KMS-11 (cell line): ENCODE measurements around the gene SLC22A2.

Source experiments
- H2AFZ ChIP-seq: fragments of 200-600 bp; sonication (generic); 2 replicates; pipeline ENCODE4 v1.6.1; 2016; ENCODE audit warnings: antibody characterized with exemption, mixed run types, low read depth
- H3K27ac ChIP-seq: fragments of 200-600 bp; sonication (generic); 2 replicates; pipeline ENCODE4 v1.6.1; 2016; ENCODE audit warnings: mild to moderate bottlenecking, mixed run types
- H3K27me3 ChIP-seq: fragments of 200-600 bp; sonication (generic); 2 replicates; pipeline ENCODE4 v1.6.1; 2017; ENCODE audit warnings: mild to moderate bottlenecking, low read depth, mixed run types, moderate library complexity; ENCODE audit not compliant: insufficient read depth
- H3K36me3 ChIP-seq: fragments of 200-600 bp; sonication (generic); 2 replicates; pipeline ENCODE4 v1.6.1; 2017; ENCODE audit warnings: mild to moderate bottlenecking, mixed run types; ENCODE audit not compliant: insufficient read depth
- H3K4me1 ChIP-seq: fragments of 200-600 bp; sonication (generic); 2 replicates; pipeline ENCODE4 v1.6.1; 2016; ENCODE audit warnings: mild to moderate bottlenecking, low read depth, mixed run types; ENCODE audit not compliant: poor library complexity, severe bottlenecking
- H3K4me2 ChIP-seq: fragments of 200-600 bp; sonication (generic); 2 replicates; pipeline ENCODE4 v1.7.0; 2016; ENCODE audit warnings: mild to moderate bottlenecking, mixed run types
- H3K4me3 ChIP-seq: fragments of 200-600 bp; sonication (generic); IDR thresholded peaks from 2 replicates; pipeline ENCODE4 v1.6.1; 2017; ENCODE audit warnings: low read depth, low read length, mixed read lengths; ENCODE audit not compliant: insufficient read depth
- H3K79me2 ChIP-seq: fragments of 200-600 bp; sonication (generic); 2 replicates; pipeline ENCODE4 v1.6.1; 2016; ENCODE audit warnings: low read depth, mixed run types; ENCODE audit not compliant: insufficient read depth
- H3K9ac ChIP-seq: fragments of 200-600 bp; sonication (generic); 2 replicates; pipeline ENCODE4 v1.6.1; 2016; ENCODE audit warnings: mild to moderate bottlenecking, mixed run types
- H4K20me1 ChIP-seq: fragments of 200-600 bp; sonication (generic); 2 replicates; pipeline ENCODE4 v1.6.1; 2016; ENCODE audit warnings: mild to moderate bottlenecking, mixed run types; ENCODE audit not compliant: insufficient read depth
- CTCF ChIP-seq: fragments of 200-600 bp; sonication (generic); conservative IDR thresholded peaks from 2 replicates; pipeline ENCODE4 v1.6.1; 2017; ENCODE audit warnings: low read depth, mild to moderate bottlenecking, antibody characterized with exemption, low read length, moderate library complexity, mixed read lengths

SLC22A2 gene

DNA sequence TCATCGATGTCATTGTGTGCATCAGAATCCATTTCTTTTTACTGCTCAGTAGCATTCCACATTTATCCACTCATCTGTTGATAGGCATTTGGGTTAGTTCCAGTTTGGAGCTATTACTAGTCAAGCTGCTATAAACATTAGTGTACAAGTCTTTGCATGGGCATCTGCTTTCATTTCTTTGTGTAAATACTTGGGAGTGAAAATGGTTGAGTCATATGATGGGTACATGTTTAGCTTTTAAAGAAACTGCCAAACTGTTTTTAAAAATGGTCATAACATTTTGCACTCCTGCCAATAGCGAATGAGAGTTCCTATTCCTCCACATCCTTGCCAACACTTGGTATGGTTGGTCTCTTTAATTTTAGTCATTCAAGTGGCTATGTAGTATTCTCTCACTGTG is 21.2 kb upstream of the SLC22A2 start:
- Histone ChIP-seq H3K36me3 (no peaks in the 10 kb centered on the region), H3K27me3 (no peaks in the 10 kb centered on the region), H3K9ac (no peak overlapping the region), H3K4me1 (no peaks in the 10 kb centered on the region), H4K20me1 (no peaks in the 10 kb centered on the region), H3K79me2 (no peaks in the 10 kb centered on the region), H3K4me2 (no peak overlapping the region), H2AFZ (no peak overlapping the region), H3K27ac (no peak overlapping the region), H3K4me3 (no peak overlapping the region)
- no peak for TF ChIP-seq CTCF

- H3K79me2 ChIP-seq = no peaks in the 10 kb centered on the region
- H4K20me1 ChIP-seq = no peaks in the 10 kb centered on the region
- H3K4me3 ChIP-seq = no peak overlapping the region
- no peaks in the 10 kb centered on the region for H3K27me3 ChIP-seq
- no peak overlapping the region for H2AFZ ChIP-seq
- H3K9ac ChIP-seq = no peak overlapping the region
- no peaks in the 10 kb centered on the region for H3K36me3 ChIP-seq
- TF ChIP-seq CTCF = no peak
- no peak overlapping the region for H3K27ac ChIP-seq
- H3K4me1 ChIP-seq = no peaks in the 10 kb centered on the region
- H3K4me2 ChIP-seq = no peak overlapping the region
Observed at GRCh38 chr6:160278786-160279310, 20.2 kb upstream of the SLC22A2 start.

- TF ChIP-seq CTCF = no peak
- H3K9ac ChIP-seq = no peak overlapping the region
Observed at GRCh38 chr6:160278311-160278710, 19.7 kb upstream of the SLC22A2 start.

DNA sequence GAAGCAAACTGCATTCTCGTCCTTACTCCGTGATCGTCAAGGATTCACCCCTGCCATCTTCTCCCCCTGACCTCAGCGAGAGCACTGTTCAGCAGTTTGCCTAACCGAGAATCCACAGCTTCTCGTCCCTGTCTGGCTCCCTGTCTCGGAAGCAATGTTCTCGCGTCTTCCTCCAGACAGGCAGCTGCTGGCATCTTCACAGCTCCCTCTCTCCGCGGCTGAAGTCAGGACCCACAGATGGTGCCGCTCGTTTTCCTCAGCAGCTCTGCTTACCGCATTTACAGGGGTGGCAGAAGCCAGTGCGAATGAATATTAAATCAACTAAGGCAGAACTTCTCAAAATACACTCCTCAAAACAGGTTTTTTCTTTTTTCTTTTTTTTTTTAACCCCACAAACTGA is 18.9 kb upstream of the SLC22A2 start:
- Histone ChIP-seq H3K27ac (no peak overlapping the region), H3K4me1 (no peaks in the 10 kb centered on the region), H4K20me1 (no peaks in the 10 kb centered on the region), H3K9ac (no peak overlapping the region), H3K79me2 (no peaks in the 10 kb centered on the region), H2AFZ (no peak overlapping the region), H3K4me3 (no peak overlapping the region), H3K4me2 (no peak overlapping the region), H3K36me3 (no peaks in the 10 kb centered on the region), H3K27me3 (no peaks in the 10 kb centered on the region)
- no peak for TF ChIP-seq CTCF

More at GRCh38 chr6:160278311-160278710, 19.7 kb upstream of the SLC22A2 start:
- Histone ChIP-seq H3K27me3 (no peaks in the 10 kb centered on the region), H3K79me2 (no peaks in the 10 kb centered on the region), H3K4me3 (no peak overlapping the region), H3K4me2 (no peak overlapping the region), H4K20me1 (no peaks in the 10 kb centered on the region), H3K4me1 (no peaks in the 10 kb centered on the region), H3K27ac (no peak overlapping the region), H2AFZ (no peak overlapping the region), H3K36me3 (no peaks in the 10 kb centered on the region)

GRCh38 chr6:160277144-160277543 is 18.5 kb upstream of the SLC22A2 start:
- no peak overlapping the region for H3K4me3 ChIP-seq
- no peaks in the 10 kb centered on the region for H3K27me3 ChIP-seq
- H3K4me2 ChIP-seq = no peak overlapping the region
- H3K79me2 ChIP-seq = no peaks in the 10 kb centered on the region
- no peak overlapping the region for H3K9ac ChIP-seq
- no peaks in the 10 kb centered on the region for H3K36me3 ChIP-seq
- H3K4me1 ChIP-seq = no peaks in the 10 kb centered on the region
- H3K27ac ChIP-seq = no peak overlapping the region
- H4K20me1 ChIP-seq = no peaks in the 10 kb centered on the region
- no peak for TF ChIP-seq CTCF
- H2AFZ ChIP-seq = no peak overlapping the region
